Pancreas (tissue), 10 donors: ENCODE results near the gene AMPD3. TPM values are rescaled to one million over a fixed set of nuclear protein-coding genes. Genes with fewer than 3 reads are reported as not detected.

Experiments
- ATAC-seq, 4 donors: fragments of 200-7000 bp; cut with Tn5 transposase; one replicate each; pipeline versions ENCODE4 v1.8.0 to v1.9.1; 2020; ENCODE audit warnings: mild to moderate bottlenecking in 4 of 4, moderate library complexity in 4 of 4
- DNase-seq, 6 donors: peaks; one replicate each; pipeline ENCODE4 v3.0.0-alpha.2; 2020
- FAIRE-seq: peaks from 2 replicates; lab custom pipeline; 2012; peaks lifted over from hg19 to GRCh38; lab: Jason Lieb, UNC
- H3K27ac ChIP-seq, 4 donors: fragments of 200-600 bp; sonication (generic); 1 replicate in 3 of 4; 2 replicates in 1 of 4; pipeline versions ENCODE4 v1.5.0 to v1.8.0; 2020
- H3K27me3 ChIP-seq, 4 donors: fragments of 200-600 bp; one replicate each; pipeline ENCODE4 v1.8.0; 2021
- H3K36me3 ChIP-seq, 3 donors: fragments of 200-600 bp; sonication (generic) in 1 of 3; one replicate each; pipeline versions ENCODE4 v1.5.0 to v1.8.0; 2020 to 2021
- H3K4me1 ChIP-seq, 3 donors: fragments of 200-600 bp; one replicate each; pipeline ENCODE4 v1.8.0; 2021
- H3K4me3 ChIP-seq, 4 donors: fragments of 200-600 bp; sonication (generic) in 2 of 4; one replicate each; pipeline versions ENCODE4 v1.5.0 to v1.8.0; 2020 to 2021
- H3K9me3 ChIP-seq, 4 donors: fragments of 200-600 bp; one replicate each; pipeline ENCODE4 v1.8.0; 2021
- CTCF ChIP-seq, 4 donors: fragments of 200-600 bp; sonication (generic) in 3 of 4; IDR thresholded peaks; one replicate each; pipeline versions ENCODE4 v1.5.0 to v1.8.0; 2021; ENCODE audit warnings: antibody characterized with exemption in 4 of 4
- WGBS, 2 donors: extraction: QIAGEN DNeasy Blood & Tissue Kit; methylation state at CpG; one replicate each; pipeline ENCODE4 v1.1.7; 2013; 5-methylcytosine and 5-hydroxymethylcytosine counted together
- intact Hi-C, 3 donors: fragments of 100-400 bp; cut with DNase I; formaldehyde crosslinking; loops; one replicate each; pipeline versions ENCODE4 v1.11.1 to v1.14.2; 2022
- polyA plus RNA-seq, 2 donors: library from polyadenylated mRNA; stranded (reverse); fragments of 200-250 nt; gene quantifications; one replicate each; pipeline ENCODE4 v1.2.3, GENCODE V29; 2013
- total RNA-seq, 6 donors: library from RNA; stranded (reverse); fragmentation: NEBNext Ultra II Directional in 4 of 6; extraction: Animal tissue kit (Norgen Biotek cat#: 25700) in 4 of 6; gene quantifications; one replicate each; pipeline versions ENCODE4 v1.2.1 to v1.2.4, GENCODE V29; 2021 to 2023
- donor health status: healthy with polysubstance abuse.
- donor health status: DM: no; HTN: no; CAD: no; lungs with moderate emphysema.
- donor health status: DM: no; HTN: no; CAD: no.
- donor health status: control.
- donor health status: control.
- donor health status: Bipolar disorder and iron deficiency.
- donor health status: DM: yes; HTN: yes; CAD: no.
- donor health status: DM: no; HTN: no; CAD: no.
- donor health status: DM: no; HTN: no; CAD: no.
- donor health status: DM: yes; HTN: yes; CAD: no.

Gene AMPD3
- total and polyA plus RNA-seq, 8 donors = 2.7 to 10.0 (median 3.7) TPM

DNA sequence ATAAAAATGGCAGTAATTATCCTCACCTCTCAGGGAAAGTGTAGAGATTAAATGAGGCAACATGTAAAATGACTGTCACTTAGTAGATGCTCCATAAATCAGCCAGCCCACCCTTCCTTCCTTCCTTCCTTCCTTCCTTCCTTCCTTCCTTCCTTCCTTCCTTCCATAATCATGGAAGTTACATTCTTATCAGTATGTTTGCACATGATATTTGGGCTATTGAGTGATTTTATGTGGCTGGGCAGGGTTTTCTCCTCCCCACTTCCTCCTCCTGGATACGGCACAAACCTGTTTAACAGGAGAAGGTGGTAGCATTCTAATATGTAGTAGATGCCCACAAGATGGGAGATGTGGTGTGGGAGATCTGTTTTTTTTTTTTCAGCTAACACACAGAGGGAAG, 101.5 kb downstream of the AMPD3 start:
- WGBS, 2 donors = 42 to 60% methylated on average over 1 of the region's 1 CpG
- no peak for FAIRE-seq
- Histone ChIP-seq H3K4me1 (no peaks in the 10 kb centered on the region), H3K9me3 (no peaks in the 10 kb centered on the region), H3K27me3 (no peaks in the 10 kb centered on the region), H3K36me3 (no peaks in the 10 kb centered on the region), H3K4me3 (no peak overlapping the region), H3K27ac (no peak overlapping the region)
- DNase-seq = no peak
- no peak for ATAC-seq
- TF ChIP-seq CTCF (IDR thresholded peaks at IDR 0.05) = no peak
- intact Hi-C loops = no loop called here

Other genes starting within 250 kb of the AMPD3 start
- 10 to 100 TPM in 3 of 6 donors, 1 to 10 TPM in 3; 7.8 to 21.8 (median 10.3) TPM for gene SBF2, start 161.0 kb upstream of the AMPD3 start, total RNA-seq
- gene SBF2, start 161.0 kb upstream of the AMPD3 start, polyA plus RNA-seq = 10 to 100 TPM in 1 of 2 donors, 1 to 10 TPM in 1; 4.6 to 11.2 TPM
- 1 to 10 TPM; 4.1 to 8.4 (median 7.0) TPM for gene ADM, start 150.2 kb upstream of the AMPD3 start, total RNA-seq
- gene ADM, start 150.2 kb upstream of the AMPD3 start, polyA plus RNA-seq = 10 to 100 TPM; 10.8 to 20.0 TPM
- gene RNF141, start 85.9 kb downstream of the AMPD3 start, total RNA-seq = 10 to 100 TPM; 10.5 to 21.5 (median 17.6) TPM
- 1 to 10 TPM; 4.4 to 7.8 TPM for gene RNF141, start 85.9 kb downstream of the AMPD3 start, polyA plus RNA-seq
- 10 to 100 TPM in 2 of 6 donors, 1 to 10 TPM in 4; 1.1 to 28.3 (median 4.6) TPM for gene LYVE1, start 113.4 kb downstream of the AMPD3 start, total RNA-seq
- gene LYVE1, start 113.4 kb downstream of the AMPD3 start, polyA plus RNA-seq = 1 to 10 TPM; 2.7 to 4.3 TPM
- gene IRAG1, start 238.5 kb downstream of the AMPD3 start, total RNA-seq = 1 to 10 TPM in 5 of 6 donors, under 1 TPM in 1; 0.59 to 5.7 (median 2.0) TPM
- gene IRAG1, start 238.5 kb downstream of the AMPD3 start, polyA plus RNA-seq = 1 to 10 TPM; 1.7 to 2.3 TPM